HG03066 (cell line): Measurements from ENCODE around the gene POMC.
"Not testable (repeated sequence)": the region's sequence is repeated elsewhere in the genome, so short reads cannot be mapped to it uniquely, and the experiment has no call there.

Experiments used
- ATAC-seq: cut with Tn5 transposase; IDR thresholded peaks from one replicate; pipeline ENCODE4 v1.9.1; 2021; ENCODE audit warnings: low read depth; ENCODE audit not compliant: unreplicated experiment

POMC gene

GRCh38 chr2:25141120-25141519, 27.3 kb downstream of the POMC start:
- no peak for ATAC-seq

GRCh38 chr2:25140535-25140934, 27.8 kb downstream of the POMC start:
- ATAC-seq, result not testable (repeated sequence)

- no peak for ATAC-seq
These were observed 35.7 kb downstream of the POMC start for GRCh38 chr2:25132693-25133092.

- no peak for ATAC-seq
These were observed 36.1 kb downstream of the POMC start for GRCh38 chr2:25132299-25132635.

- ATAC-seq, result no peak
These were observed 36.6 kb downstream of the POMC start for GRCh38 chr2:25131567-25132298.

GRCh38 chr2:25131253-25131566, 37.2 kb downstream of the POMC start:
- no peak for ATAC-seq

GRCh38 chr2:25129901-25130520, 38.4 kb downstream of the POMC start:
- no peak for ATAC-seq

- no peak for ATAC-seq
These were observed 40.7 kb downstream of the POMC start for GRCh38 chr2:25127646-25128045.

- ATAC-seq, result not testable (repeated sequence)
These were observed 41.3 kb downstream of the POMC start for GRCh38 chr2:25127071-25127470.

- no peak for ATAC-seq
These were observed 42.4 kb downstream of the POMC start for GRCh38 chr2:25125976-25126375.

GRCh38 chr2:25125189-25125588, 43.2 kb downstream of the POMC start:
- no peak for ATAC-seq

- no peak for ATAC-seq
These were observed 44.7 kb downstream of the POMC start for GRCh38 chr2:25123682-25124081.

GRCh38 chr2:25122367-25122766, 46.0 kb downstream of the POMC start:
- no peak for ATAC-seq

- ATAC-seq, result no peak
These were observed 49.1 kb downstream of the POMC start for GRCh38 chr2:25119263-25119662.

- ATAC-seq, result no peak
These were observed 51.4 kb downstream of the POMC start for GRCh38 chr2:25116956-25117355.

GRCh38 chr2:25115902-25116301, 52.5 kb downstream of the POMC start:
- no peak for ATAC-seq

GRCh38 chr2:25115249-25115883, 53.0 kb downstream of the POMC start:
- ATAC-seq, result no peak

- no peak for ATAC-seq
These were observed 56.3 kb downstream of the POMC start for GRCh38 chr2:25112113-25112512.
